Measurements from ENCODE around the gene OR6C68. TPM values are rescaled to one million over a fixed set of nuclear protein-coding genes. Genes with fewer than 3 reads are reported as not detected.

The OR6C68 gene
- total RNA-seq, 1 donor from 2014 or later: not detected

DNA sequence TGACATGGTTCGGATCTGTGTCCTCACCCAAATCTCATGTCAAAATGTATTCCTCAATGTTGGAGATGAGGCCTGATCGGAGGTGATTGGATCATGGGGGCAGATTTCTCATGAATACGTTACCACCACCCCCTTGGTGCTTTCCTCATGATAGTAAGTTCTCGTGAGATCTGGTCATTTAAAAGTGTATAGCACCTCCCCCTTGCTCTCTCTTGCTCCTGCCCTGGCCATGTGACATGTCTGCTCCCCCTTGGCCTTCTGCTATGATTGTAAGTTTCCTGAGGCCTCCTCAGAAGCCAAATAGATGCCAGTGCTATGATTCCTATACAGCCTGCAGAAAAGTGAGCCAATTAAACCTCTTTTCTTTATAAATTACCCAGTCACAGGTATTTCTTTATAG is 7.1 kb downstream of the OR6C68 start:
- H3K27me3 ChIP-seq (ENCODE audit: control insufficient read depth, insufficient read depth, low read length): no peaks in the 10 kb centered on the region
- FAIRE-seq: peak; percentile 7
- DNase-seq (ENCODE audit: low read depth): no peak
- no peak overlapping the region for H3K4me3 ChIP-seq (ENCODE audit: low read depth, low read length)
- H3K36me3 ChIP-seq (ENCODE audit: control insufficient read depth, insufficient read depth, low read length): no peaks in the 10 kb centered on the region
- TF ChIP-seq CTCF (IDR thresholded peaks at IDR 0.05; ENCODE audit: insufficient read depth, low read length, severe bottlenecking): no peak

GRCh38 chr12:55499810-55500252 is 7.7 kb downstream of the OR6C68 start:
- no peak for FAIRE-seq
- no peak overlapping the region for H3K4me3 ChIP-seq (ENCODE audit: low read depth, low read length)

GRCh38 chr12:55501601-55502000 is 9.4 kb downstream of the OR6C68 start:
- no peak for TF ChIP-seq CTCF (IDR thresholded peaks at IDR 0.05; ENCODE audit: insufficient read depth, low read length, severe bottlenecking)
- H3K36me3 ChIP-seq (ENCODE audit: control insufficient read depth, insufficient read depth, low read length): no peaks in the 10 kb centered on the region
- no peaks in the 10 kb centered on the region for H3K27me3 ChIP-seq (ENCODE audit: control insufficient read depth, insufficient read depth, low read length)
- no peak overlapping the region for H3K4me3 ChIP-seq (ENCODE audit: low read depth, low read length)
- FAIRE-seq: no peak
- DNase-seq (ENCODE audit: low read depth): no peak

More at GRCh38 chr12:55499810-55500252, 7.7 kb downstream of the OR6C68 start:
- no peak for DNase-seq (ENCODE audit: low read depth)
- Histone ChIP-seq H3K36me3 (ENCODE audit: control insufficient read depth, insufficient read depth, low read length) (no peaks in the 10 kb centered on the region), H3K27me3 (ENCODE audit: control insufficient read depth, insufficient read depth, low read length) (no peaks in the 10 kb centered on the region)
- no peak for TF ChIP-seq CTCF (IDR thresholded peaks at IDR 0.05; ENCODE audit: insufficient read depth, low read length, severe bottlenecking)

DNA sequence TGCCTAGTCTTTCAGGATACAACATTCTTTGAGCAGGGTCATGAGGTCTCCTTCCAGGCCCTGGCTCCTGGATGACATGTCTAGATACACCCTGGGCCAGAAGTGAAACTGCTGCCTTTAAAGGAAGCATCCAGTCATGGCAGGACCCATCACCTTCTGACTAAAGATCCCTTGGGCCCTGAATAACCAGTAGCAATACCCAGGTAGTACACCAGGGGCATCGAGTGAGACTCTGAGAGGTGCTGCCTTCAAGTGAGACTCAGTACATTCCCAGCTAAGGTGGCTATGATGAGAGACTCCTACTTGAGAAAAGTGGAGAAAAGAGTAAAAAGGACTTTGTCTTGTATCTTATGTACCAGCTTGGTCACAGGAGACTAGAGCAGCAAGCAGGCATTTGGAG is 23.5 kb downstream of the OR6C68 start:
- no peak for TF ChIP-seq CTCF (IDR thresholded peaks at IDR 0.05; ENCODE audit: insufficient read depth, low read length, severe bottlenecking)
- DNase-seq (ENCODE audit: low read depth) (no peak), FAIRE-seq (peak; percentile 23)
- Histone ChIP-seq H3K36me3 (ENCODE audit: control insufficient read depth, insufficient read depth, low read length) (no peaks in the 10 kb centered on the region), H3K4me3 (ENCODE audit: low read depth, low read length) (no peak overlapping the region), H3K27me3 (ENCODE audit: control insufficient read depth, insufficient read depth, low read length) (no peaks in the 10 kb centered on the region)

GRCh38 chr12:55516391-55516790 is 24.2 kb downstream of the OR6C68 start:
- no peak for DNase-seq (ENCODE audit: low read depth)
- no peak for TF ChIP-seq CTCF (IDR thresholded peaks at IDR 0.05; ENCODE audit: insufficient read depth, low read length, severe bottlenecking)
- H3K27me3 ChIP-seq (ENCODE audit: control insufficient read depth, insufficient read depth, low read length): no peaks in the 10 kb centered on the region
- no peak overlapping the region for H3K4me3 ChIP-seq (ENCODE audit: low read depth, low read length)
- no peak for FAIRE-seq
- H3K36me3 ChIP-seq (ENCODE audit: control insufficient read depth, insufficient read depth, low read length): no peaks in the 10 kb centered on the region

Other genes starting within 250 kb of the OR6C68 start
- not detected in 2 replicates for gene OR6C74, start 247.8 kb upstream of the OR6C68 start, total RNA-seq
- gene OR6C6, start 195.8 kb upstream of the OR6C68 start, total RNA-seq: not detected in 2 replicates
- gene OR6C1, start 178.0 kb upstream of the OR6C68 start, total RNA-seq: not detected in 2 replicates
- gene OR6C3, start 161.6 kb upstream of the OR6C68 start, total RNA-seq: not detected in 2 replicates
- not detected in 2 replicates for gene OR6C75, start 129.4 kb upstream of the OR6C68 start, total RNA-seq
- not detected in 2 replicates for gene OR6C65, start 91.8 kb upstream of the OR6C68 start, total RNA-seq
- gene OR6C76, start 66.1 kb upstream of the OR6C68 start, total RNA-seq: not detected in 2 replicates
- gene OR6C2, start 48.3 kb upstream of the OR6C68 start, total RNA-seq: not detected in 2 replicates
- not detected in 2 replicates for gene OR6C70, start 22.2 kb upstream of the OR6C68 start, total RNA-seq
- gene OR6C4, start 57.2 kb downstream of the OR6C68 start, total RNA-seq: not detected in 2 replicates
- not detected in 2 replicates for gene OR2AP1, start 80.1 kb downstream of the OR6C68 start, total RNA-seq
- gene OR10P1, start 144.5 kb downstream of the OR6C68 start, total RNA-seq: not detected in 2 replicates
- gene ITGA7, start 215.5 kb downstream of the OR6C68 start, total RNA-seq: 0.79 and 1.3 TPM in 2 replicates
- gene BLOC1S1, start 223.7 kb downstream of the OR6C68 start, total RNA-seq: 64.5 and 89.1 TPM in 2 replicates
- gene RDH5, start 228.0 kb downstream of the OR6C68 start, total RNA-seq: 1.1 and 2.3 TPM in 2 replicates
- 1,301 and 1,307 TPM in 2 replicates for gene CD63, start 236.6 kb downstream of the OR6C68 start, total RNA-seq